SK-N-SH (cell line): Measurements from ENCODE around the gene DUSP28. TPM values are rescaled to one million over a fixed set of nuclear protein-coding genes. Genes with fewer than 3 reads are reported as not detected.

Experiments used
- CTCF ChIA-PET: fragments of 300-600, 350-600 bp; formaldehyde crosslinking; extraction: SDS; loops from one replicate; lab custom pipeline; 2021; lab: Yijun Ruan, JAX
- POLR2A ChIA-PET: fragments of 350-600 bp; sonication (Branson Sonifier 250); formaldehyde crosslinking; extraction: SDS; loops from one replicate; lab custom pipeline; 2020; ENCODE audit warnings: antibody characterized with exemption, inconsistent platforms; lab: Yijun Ruan, JAX
- DNase-seq: peaks from one replicate; pipeline ENCODE4 v3.0.0; 2012
- H2AFZ ChIP-seq: fragments of 200-600 bp; sonication (generic); 2 replicates; pipeline ENCODE4 v1.8.1; 2016; ENCODE audit warnings: antibody characterized with exemption, mild to moderate bottlenecking, low read depth
- H3F3A ChIP-seq: fragments of 200-600 bp; sonication (generic); replicated peaks from 2 replicates; pipeline ENCODE3; 2016; ENCODE audit warnings: antibody characterized with exemption, mild to moderate bottlenecking; ENCODE audit not compliant: insufficient read depth
- H3K27ac ChIP-seq, 2 experiments: fragments of 200-500 bp in 1 of 2; fragments of 200-600 bp in 1 of 2; sonication (Bioruptor generic) in 1 of 2; sonication (generic), shearing (Covaris generic) in 1 of 2; 2 replicates each; pipeline versions ENCODE4 v1.5.1 to v1.6.1; 2014 to 2016; ENCODE audit warnings: low read depth in 2 of 2, inconsistent platforms in 1 of 2, low read length in 1 of 2, mild to moderate bottlenecking in 1 of 2, mixed read lengths in 1 of 2
- H3K27me3 ChIP-seq: fragments of 200-600 bp; sonication (generic), shearing (Covaris generic); 2 replicates; pipeline ENCODE4 v1.6.1; 2016; ENCODE audit warnings: mixed run types; ENCODE audit not compliant: insufficient read depth
- H3K36me3 ChIP-seq, 2 experiments: fragments of 200-500 bp in 1 of 2; fragments of 200-600 bp in 1 of 2; sonication (Bioruptor generic) in 1 of 2; sonication (generic) in 1 of 2; replicated peaks in 1 of 2; 2 replicates each; pipeline versions ENCODE3 to v1.5.1; 2014 to 2016; ENCODE audit warnings: low read length in 1 of 2, mild to moderate bottlenecking in 1 of 2; ENCODE audit not compliant: insufficient read depth in 2 of 2, control insufficient read depth in 1 of 2
- H3K4me1 ChIP-seq, 2 experiments: fragments of 200-500 bp in 1 of 2; fragments of 200-600 bp in 1 of 2; sonication (Bioruptor generic) in 1 of 2; sonication (generic), shearing (Covaris generic) in 1 of 2; 2 replicates each; pipeline versions ENCODE4 v1.5.1 to v1.6.1; 2014 to 2016; ENCODE audit warnings: low read depth in 1 of 2, low read length in 1 of 2, mixed run types in 1 of 2; ENCODE audit not compliant: insufficient read depth in 2 of 2, control insufficient read depth in 1 of 2
- H3K4me2 ChIP-seq: fragments of 200-600 bp; sonication (generic), shearing (Covaris generic); 2 replicates; pipeline ENCODE4 v1.6.1; 2017; ENCODE audit warnings: mixed run types
- H3K4me3 ChIP-seq, 2 experiments: fragments of 200-500 bp in 1 of 2; fragments of 200-600 bp in 1 of 2; sonication (Bioruptor generic) in 1 of 2; sonication (generic), shearing (Covaris generic) in 1 of 2; 2 replicates each; pipeline versions ENCODE4 v1.5.1 to v1.8.1; 2014 to 2016; ENCODE audit warnings: low read depth in 2 of 2, inconsistent platforms in 1 of 2, low read length in 1 of 2, mild to moderate bottlenecking in 1 of 2, mixed read lengths in 1 of 2, moderate library complexity in 1 of 2
- H3K79me2 ChIP-seq: fragments of 200-600 bp; sonication (generic); 2 replicates; pipeline ENCODE4 v1.8.1; 2017; ENCODE audit warnings: mild to moderate bottlenecking; ENCODE audit not compliant: insufficient read depth
- H3K9ac ChIP-seq: fragments of 200-600 bp; sonication (generic); 2 replicates; pipeline ENCODE4 v1.6.1; 2017; ENCODE audit warnings: mixed run types
- H3K9me2 ChIP-seq: fragments of 200-600 bp; sonication (generic); 2 replicates; pipeline ENCODE4 v1.6.1; 2017; ENCODE audit warnings: mixed run types
- H3K9me3 ChIP-seq: fragments of 200-600 bp; sonication (generic); 2 replicates; pipeline ENCODE4 v1.6.1; 2017; ENCODE audit warnings: mixed run types, mild to moderate bottlenecking, moderate library complexity
- H4K20me1 ChIP-seq: fragments of 200-600 bp; sonication (generic); 2 replicates; pipeline ENCODE4 v1.6.1; 2017; ENCODE audit warnings: mild to moderate bottlenecking, mixed run types; ENCODE audit not compliant: insufficient read depth
- CTCF ChIP-seq: fragments of 200-600 bp; sonication (generic); IDR thresholded peaks from 2 replicates; pipeline ENCODE4 v1.6.1; 2017; ENCODE audit warnings: antibody characterized with exemption, mild to moderate bottlenecking, moderate library complexity
- ELF1 ChIP-seq: IDR thresholded peaks from 2 replicates; pipeline ENCODE4 v1.4.0; 2012
- EP300 ChIP-seq, 2 experiments: IDR thresholded peaks; 2 replicates each; pipeline versions ENCODE4 v1.4.0 to v1.6.1; 2012; ENCODE audit warnings: borderline replicate concordance in 1 of 2, low read depth in 1 of 2, low read length in 1 of 2
- FOSL2 ChIP-seq: IDR thresholded peaks from 2 replicates; pipeline ENCODE4 v1.4.0; 2012; ENCODE audit warnings: low read depth, mild to moderate bottlenecking, moderate library complexity, borderline replicate concordance
- IRF3 ChIP-seq: fragments of 150-350 bp; IDR thresholded peaks from 2 replicates; pipeline ENCODE4 v1.6.1; 2016; ENCODE audit warnings: mild to moderate bottlenecking, low read depth, low read length
- JUND ChIP-seq: IDR thresholded peaks from 2 replicates; pipeline ENCODE4 v1.4.0; 2012
- POLR2AphosphoS5 ChIP-seq: IDR thresholded peaks from 2 replicates; pipeline ENCODE4 v1.6.1; 2012; ENCODE audit warnings: low read depth, low read length
- RAD21 ChIP-seq: IDR thresholded peaks from 2 replicates; pipeline ENCODE4 v1.6.1; 2012; ENCODE audit warnings: mild to moderate bottlenecking, low read length
- RXRA ChIP-seq: IDR thresholded peaks from 2 replicates; pipeline ENCODE4 v1.4.0; 2012; ENCODE audit warnings: low read depth, mild to moderate bottlenecking, borderline replicate concordance
- SIN3A ChIP-seq: IDR thresholded peaks from 2 replicates; pipeline ENCODE4 v1.6.1; 2012; ENCODE audit warnings: low read depth, mild to moderate bottlenecking, low read length, moderate library complexity, borderline replicate concordance
- SMC3 ChIP-seq: IDR thresholded peaks from 2 replicates; pipeline ENCODE4 v1.6.1; 2012; ENCODE audit warnings: low read depth, low read length, improper control_type of control experiment
- TAF1 ChIP-seq: IDR thresholded peaks from 2 replicates; pipeline ENCODE4 v1.6.1; 2012; ENCODE audit warnings: low read depth, mild to moderate bottlenecking, low read length, moderate library complexity, borderline replicate concordance
- TEAD4 ChIP-seq: IDR thresholded peaks from 2 replicates; pipeline ENCODE4 v1.4.0; 2012; ENCODE audit warnings: mild to moderate bottlenecking, borderline replicate concordance; ENCODE audit not compliant: insufficient read depth
- USF2 ChIP-seq: fragments of 150-350 bp; IDR thresholded peaks from 2 replicates; pipeline ENCODE4 v1.6.1; 2017; ENCODE audit warnings: antibody characterized with exemption, low read length, low read depth, borderline replicate concordance
- WGBS: methylation state at CpG from one replicate; pipeline ENCODE4 v1.1.6; 2017; ENCODE audit warnings: low lambda C conversion rate; 5-methylcytosine and 5-hydroxymethylcytosine counted together
- polyA plus RNA-seq, 3 experiments: library from polyadenylated mRNA; depleted of rRNA; stranded (reverse); fragments of >200 nt; gene quantifications; 2 replicates each; pipeline ENCODE4 v1.2.3, GENCODE V29; 2012
- TF ChIP-seq, protein P1 (sequence below): IDR thresholded peaks from 2 replicates; pipeline ENCODE4 v1.4.0; 2012; ENCODE audit warnings: low read depth

DUSP28 gene
- polyA plus RNA-seq, 1 of the 3 experiments (the other 2 are of a cell fraction), result 4.1 TPM

GRCh38 chr2:240594511-240595380, 34.6 kb downstream of the DUSP28 start:
- 96% methylated on average over 4 of the region's 34 CpGs for WGBS
- Histone ChIP-seq H4K20me1 (peaks cover 10% of the 10 kb centered on the region; the same call in 1 of the 2 replicates), H2AFZ (no peak overlapping the region), H3F3A (no peaks in the 10 kb centered on the region), H3K27ac (no peak overlapping the region; a peak in 1 of 4 replicates), H3K9ac (no peak overlapping the region), H3K4me1 (peaks cover 0 to 3% of the 10 kb centered on the region in 2 experiments; a peak in 1 of 4 replicates), H3K9me2 (no peaks in the 10 kb centered on the region), H3K36me3 (peaks cover 0 to 49% of the 10 kb centered on the region in 2 experiments), H3K9me3 (no peaks in the 10 kb centered on the region), H3K27me3 (no peaks in the 10 kb centered on the region), H3K4me3 (no peak overlapping the region), H3K79me2 (peaks cover 31% of the 10 kb centered on the region; the same call in 1 of the 2 replicates), H3K4me2 (no peak overlapping the region)
- no peak for TF ChIP-seq FOSL2
- TF ChIP-seq ELF1, result no peak
- TF ChIP-seq TEAD4, result no peak
- TF ChIP-seq TAF1, result no peak
- no peak for TF ChIP-seq IRF3
- TF ChIP-seq EP300 (IDR thresholded peaks at IDR 0.05; ENCODE audit: borderline replicate concordance in 1 of 2, low read depth in 1 of 2, low read length in 1 of 2), result no peak
- TF ChIP-seq USF2, result no peak
- TF ChIP-seq POLR2AphosphoS5, result no peak
- TF ChIP-seq, protein P1, sequence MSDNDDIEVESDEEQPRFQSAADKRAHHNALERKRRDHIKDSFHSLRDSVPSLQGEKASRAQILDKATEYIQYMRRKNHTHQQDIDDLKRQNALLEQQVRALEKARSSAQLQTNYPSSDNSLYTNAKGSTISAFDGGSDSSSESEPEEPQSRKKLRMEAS, result no peak
- TF ChIP-seq JUND, result no peak
- no peak for TF ChIP-seq RXRA
- DNase-seq, result no peak
- POLR2A ChIA-PET, result interaction anchor here (0.6 kb wide), 1 partner anchor 569 kb away, joined by 3 read pairs; the partner anchor contains the start of gene NDUFA10
- CTCF ChIA-PET, result interaction anchor here (0.8 to 1.5 kb wide), 4 partner anchors 10 to 552 kb away, joined by 3 to 6 read pairs (median 3); no protein-coding TSS in a partner anchor

GRCh38 chr2:240595381-240596079, 35.4 kb downstream of the DUSP28 start:
- 57% methylated on average over 6 of the region's 18 CpGs for WGBS
- no peak overlapping the region for H3K9ac ChIP-seq
- peaks cover 0 to 3% of the 10 kb centered on the region in 2 experiments; a peak in 1 of 4 replicates for H3K4me1 ChIP-seq
- no peak overlapping the region for H3K4me2 ChIP-seq
- peak; percentile 76 for DNase-seq
- H3K9me3 ChIP-seq, result no peaks in the 10 kb centered on the region
- H2AFZ ChIP-seq, result no peak overlapping the region
- H3K79me2 ChIP-seq, result peaks cover 28% of the 10 kb centered on the region; the same call in 1 of the 2 replicates
- no peaks in the 10 kb centered on the region for H3K9me2 ChIP-seq
- no peak overlapping the region for H3K4me3 ChIP-seq
- ChIA-PET POLR2A (interaction anchor here (0.6 kb wide), 1 partner anchor 570 kb away, joined by 3 read pairs; the partner anchor contains the start of gene NDUFA10), CTCF (interaction anchor here (1.4 kb wide), 1 partner anchor 82 kb away, joined by 4 read pairs; no protein-coding TSS in a partner anchor)
- H3K27ac ChIP-seq, result no peak overlapping the region
- no peaks in the 10 kb centered on the region for H3F3A ChIP-seq
- H3K27me3 ChIP-seq, result no peaks in the 10 kb centered on the region
- H3K36me3 ChIP-seq, result peaks cover 0 to 41% of the 10 kb centered on the region in 2 experiments
- H4K20me1 ChIP-seq, result peaks cover 9% of the 10 kb centered on the region; the same call in 1 of the 2 replicates
- TF ChIP-seq FOSL2, result no peak
- TF ChIP-seq CTCF, result peak; percentile 31
- peak; percentile 24; the same call in 1 of the 2 replicates for TF ChIP-seq SMC3
- no peak for TF ChIP-seq IRF3
- TF ChIP-seq RAD21, result peak; percentile 33; the same call in 1 of the 2 replicates
- no peak for TF ChIP-seq SIN3A
